ENCODE data around the gene CRKL. TPM values are rescaled to one million over a fixed set of nuclear protein-coding genes. Genes with fewer than 3 reads are reported as not detected.
A peak's percentile ranks its signal among the peaks of the same experiment; 100 is the strongest.

CRKL gene, protein sequence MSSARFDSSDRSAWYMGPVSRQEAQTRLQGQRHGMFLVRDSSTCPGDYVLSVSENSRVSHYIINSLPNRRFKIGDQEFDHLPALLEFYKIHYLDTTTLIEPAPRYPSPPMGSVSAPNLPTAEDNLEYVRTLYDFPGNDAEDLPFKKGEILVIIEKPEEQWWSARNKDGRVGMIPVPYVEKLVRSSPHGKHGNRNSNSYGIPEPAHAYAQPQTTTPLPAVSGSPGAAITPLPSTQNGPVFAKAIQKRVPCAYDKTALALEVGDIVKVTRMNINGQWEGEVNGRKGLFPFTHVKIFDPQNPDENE
- 72.3 TPM for polyA plus RNA-seq (2013, experiment 1 of 2)
- 74.4 TPM for polyA plus RNA-seq (2013, experiment 2 of 2)

- Histone ChIP-seq H3K4me2 (ENCODE audit: insufficient read depth, low read length, poor library complexity, severe bottlenecking) (peak within 1 kb of the TSS; percentile 97), H2BK120ac (ENCODE audit: low read depth, low read length) (peak within 1 kb of the TSS; percentile 94), H2AFZ (ENCODE audit: low read length) (peak within 1 kb of the TSS; percentile 96), H3K27ac (replicated peaks; ENCODE audit: low read length) (peak within 1 kb of the TSS; percentile 88), H2BK5ac (ENCODE audit: low read length) (peak within 1 kb of the TSS; percentile 98), H3K27me3 (ENCODE audit: control insufficient read depth in 3 of 3, insufficient read depth in 3 of 3, low read depth in 1 of 3, low read length in 3 of 3) (no peaks in the 10 kb centered on the region), H2AK5ac (ENCODE audit: low read depth, low read length) (peak within 1 kb of the TSS; percentile 98), H3K23ac (ENCODE audit: low read depth, low read length, poor library complexity) (peak within 1 kb of the TSS; percentile 100), H3K9ac (ENCODE audit: low read depth, low read length, poor library complexity) (peak within 1 kb of the TSS; percentile 100), H3K36me3 (replicated peaks in 1 of 2; ENCODE audit: control insufficient read depth in 2 of 2, insufficient read depth in 2 of 2, low read length in 2 of 2) (peaks cover 0 to 28% of the 10 kb centered on the region in 2 donors), H4K8ac (ENCODE audit: low read depth, low read length) (no peak within 1 kb of the TSS), H3K79me1 (ENCODE audit: low read depth, low read length) (no peaks in the 10 kb centered on the region), H2BK12ac (ENCODE audit: low read length) (peak within 1 kb of the TSS; percentile 94), H3K4ac (ENCODE audit: low read length) (peak within 1 kb of the TSS; percentile 93), H4K91ac (ENCODE audit: low read depth, low read length, poor library complexity) (no peak within 1 kb of the TSS), H2BK15ac (ENCODE audit: low read length) (peak within 1 kb of the TSS; percentile 85), H3K18ac (ENCODE audit: low read length) (peak within 1 kb of the TSS; percentile 99), H3K14ac (ENCODE audit: low read length) (peak within 1 kb of the TSS; percentile 84), H3K4me1 (ENCODE audit: control insufficient read depth in 2 of 2, insufficient read depth in 1 of 2, low read depth in 1 of 2, low read length in 2 of 2) (peaks cover 3 to 6% of the 10 kb centered on the region in 2 donors), H3K4me3 (ENCODE audit: low read length in 2 of 2) (peak within 1 kb of the TSS; percentile 89 to 98), H3K9me3 (replicated peaks in 1 of 2; ENCODE audit: control insufficient read depth in 2 of 2, insufficient read depth in 1 of 2, low read depth in 1 of 2, low read length in 2 of 2) (no peaks in the 10 kb centered on the region)
- no CpG with 5 or more reads among the region's 92 CpGs for WGBS, 2 donors (ENCODE audit: extremely low coverage in 2 of 2, insufficient read length in 2 of 2, insufficient replicate concordance in 1 of 2)
- peak; percentile 98 for DNase-seq (ENCODE audit: low spot score)
Observed at GRCh38 chr22:20916916-20917810, at the start of gene CRKL. CRKL (plus strand) TSS chr22:20917407; CDS start chr22:20917935, 528 bp downstream.

DNA sequence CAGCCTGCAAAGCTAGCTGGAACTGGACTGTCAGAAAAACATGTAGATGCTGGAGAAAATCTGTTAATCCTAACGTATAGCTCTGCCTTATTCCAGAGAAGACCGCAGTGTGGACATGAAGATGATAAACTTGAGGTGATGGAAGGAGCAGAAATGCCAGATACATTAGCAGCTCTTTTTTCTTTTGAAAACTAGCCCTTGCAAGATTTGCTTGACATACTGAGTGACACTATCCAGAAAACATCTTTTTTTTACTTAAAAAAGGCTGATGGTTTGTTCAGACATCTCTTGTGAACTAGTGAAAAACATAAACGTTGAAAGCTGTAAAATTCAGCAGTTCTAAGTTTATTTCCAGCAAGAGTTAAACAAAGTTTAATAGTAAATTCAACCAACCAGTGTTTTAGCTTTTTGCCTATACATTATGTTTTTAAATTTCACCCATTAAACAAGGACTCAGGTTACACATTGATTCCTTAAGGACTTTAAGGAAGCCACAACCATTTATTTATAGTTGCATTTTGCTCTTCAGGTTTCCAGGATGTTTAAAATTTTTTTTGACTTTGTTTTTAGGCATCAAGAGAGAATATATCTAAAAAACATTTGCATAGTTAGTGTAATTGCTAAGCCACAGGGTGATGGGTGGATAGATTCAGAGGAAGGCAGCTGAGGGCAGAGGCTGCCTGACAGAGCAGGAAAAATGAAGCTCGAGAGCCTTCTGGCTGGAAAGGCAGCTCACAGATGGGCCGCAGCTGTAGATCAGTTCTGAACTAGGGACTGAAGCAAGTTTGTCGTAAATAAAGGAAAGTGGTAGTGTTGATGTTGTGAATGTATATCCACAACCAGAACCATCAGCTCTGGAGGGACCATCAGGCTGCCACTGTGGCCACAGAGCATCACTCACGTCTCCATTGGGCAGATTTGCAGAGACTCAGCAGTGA is 48.9 kb upstream of the CRKL start:
- no peak overlapping the region for H3K23ac ChIP-seq (ENCODE audit: low read depth, low read length, poor library complexity)
- no peaks in the 10 kb centered on the region for H3K79me1 ChIP-seq (ENCODE audit: low read depth, low read length)
- DNase-seq (ENCODE audit: low spot score) = no peak
- peak overlapping the region; percentile 66 for H3K27ac ChIP-seq (replicated peaks; ENCODE audit: low read length)
- no CpG with 5 or more reads among the region's 7 CpGs for WGBS, 2 donors (ENCODE audit: extremely low coverage in 2 of 2, insufficient read length in 2 of 2, insufficient replicate concordance in 1 of 2)
- H3K27me3 ChIP-seq (ENCODE audit: control insufficient read depth in 3 of 3, insufficient read depth in 3 of 3, low read depth in 1 of 3, low read length in 3 of 3) = no peaks in the 10 kb centered on the region
- no peak overlapping the region for H3K14ac ChIP-seq (ENCODE audit: low read length)
- no peak overlapping the region for H3K4me2 ChIP-seq (ENCODE audit: insufficient read depth, low read length, poor library complexity, severe bottlenecking)
- H4K91ac ChIP-seq (ENCODE audit: low read depth, low read length, poor library complexity) = no peak overlapping the region
- no peak overlapping the region for H2AFZ ChIP-seq (ENCODE audit: low read length)
- no peak overlapping the region for H2BK120ac ChIP-seq (ENCODE audit: low read depth, low read length)
- H4K8ac ChIP-seq (ENCODE audit: low read depth, low read length) = no peak overlapping the region
- H3K9ac ChIP-seq (ENCODE audit: low read depth, low read length, poor library complexity) = peak overlapping the region; percentile 31
- H3K18ac ChIP-seq (ENCODE audit: low read length) = no peak overlapping the region
- no peak overlapping the region for H2BK5ac ChIP-seq (ENCODE audit: low read length)
- H2AK5ac ChIP-seq (ENCODE audit: low read depth, low read length) = no peak overlapping the region
- H3K36me3 ChIP-seq (replicated peaks in 1 of 2; ENCODE audit: control insufficient read depth in 2 of 2, insufficient read depth in 2 of 2, low read length in 2 of 2) = peaks cover under 1 to 34% of the 10 kb centered on the region in 2 donors
- no peak overlapping the region for H2BK12ac ChIP-seq (ENCODE audit: low read length)
- peaks cover 0 to 11% of the 10 kb centered on the region in 2 donors for H3K4me1 ChIP-seq (ENCODE audit: control insufficient read depth in 2 of 2, insufficient read depth in 1 of 2, low read depth in 1 of 2, low read length in 2 of 2)
- no peak overlapping the region for H2BK15ac ChIP-seq (ENCODE audit: low read length)
- no peaks in the 10 kb centered on the region for H3K9me3 ChIP-seq (replicated peaks in 1 of 2; ENCODE audit: control insufficient read depth in 2 of 2, insufficient read depth in 1 of 2, low read depth in 1 of 2, low read length in 2 of 2)
- H3K4me3 ChIP-seq (ENCODE audit: low read length in 2 of 2) = no peak overlapping the region
- H3K4ac ChIP-seq (ENCODE audit: low read length) = no peak overlapping the region

- WGBS, 2 donors (ENCODE audit: extremely low coverage in 2 of 2, insufficient read length in 2 of 2, insufficient replicate concordance in 1 of 2) = no CpG with 5 or more reads among the region's 2 CpGs
- no peak overlapping the region for H2BK12ac ChIP-seq (ENCODE audit: low read length)
- no peaks in the 10 kb centered on the region for H3K27me3 ChIP-seq (ENCODE audit: control insufficient read depth in 3 of 3, insufficient read depth in 3 of 3, low read depth in 1 of 3, low read length in 3 of 3)
- H2AK5ac ChIP-seq (ENCODE audit: low read depth, low read length) = no peak overlapping the region
- no peak for DNase-seq (ENCODE audit: low spot score)
- no peak overlapping the region for H2BK5ac ChIP-seq (ENCODE audit: low read length)
- H3K27ac ChIP-seq (replicated peaks; ENCODE audit: low read length) = no peak overlapping the region
- peaks cover 2 to 37% of the 10 kb centered on the region in 2 donors for H3K36me3 ChIP-seq (replicated peaks in 1 of 2; ENCODE audit: control insufficient read depth in 2 of 2, insufficient read depth in 2 of 2, low read length in 2 of 2)
- no peak overlapping the region for H3K18ac ChIP-seq (ENCODE audit: low read length)
- H3K4me2 ChIP-seq (ENCODE audit: insufficient read depth, low read length, poor library complexity, severe bottlenecking) = no peak overlapping the region
- H3K4me1 ChIP-seq (ENCODE audit: control insufficient read depth in 2 of 2, insufficient read depth in 1 of 2, low read depth in 1 of 2, low read length in 2 of 2) = peaks cover 0 to 11% of the 10 kb centered on the region in 2 donors
- H4K8ac ChIP-seq (ENCODE audit: low read depth, low read length) = no peak overlapping the region
- H2AFZ ChIP-seq (ENCODE audit: low read length) = no peak overlapping the region
- no peak overlapping the region for H2BK15ac ChIP-seq (ENCODE audit: low read length)
- H3K9ac ChIP-seq (ENCODE audit: low read depth, low read length, poor library complexity) = no peak overlapping the region
- no peak overlapping the region for H3K4me3 ChIP-seq (ENCODE audit: low read length in 2 of 2)
- no peak overlapping the region for H3K14ac ChIP-seq (ENCODE audit: low read length)
- no peaks in the 10 kb centered on the region for H3K9me3 ChIP-seq (replicated peaks in 1 of 2; ENCODE audit: control insufficient read depth in 2 of 2, insufficient read depth in 1 of 2, low read depth in 1 of 2, low read length in 2 of 2)
- no peak overlapping the region for H3K4ac ChIP-seq (ENCODE audit: low read length)
- no peak overlapping the region for H4K91ac ChIP-seq (ENCODE audit: low read depth, low read length, poor library complexity)
- H2BK120ac ChIP-seq (ENCODE audit: low read depth, low read length) = no peak overlapping the region
- no peak overlapping the region for H3K23ac ChIP-seq (ENCODE audit: low read depth, low read length, poor library complexity)
- no peaks in the 10 kb centered on the region for H3K79me1 ChIP-seq (ENCODE audit: low read depth, low read length)
Observed at GRCh38 chr22:20869234-20869633, 48.0 kb upstream of the CRKL start.
